Measurements from ENCODE around the gene KASH5.
"Not testable (repeated sequence)": the region's sequence is repeated elsewhere in the genome, so short reads cannot be mapped to it uniquely, and the experiment has no call there.

Gene KASH5

DNA sequence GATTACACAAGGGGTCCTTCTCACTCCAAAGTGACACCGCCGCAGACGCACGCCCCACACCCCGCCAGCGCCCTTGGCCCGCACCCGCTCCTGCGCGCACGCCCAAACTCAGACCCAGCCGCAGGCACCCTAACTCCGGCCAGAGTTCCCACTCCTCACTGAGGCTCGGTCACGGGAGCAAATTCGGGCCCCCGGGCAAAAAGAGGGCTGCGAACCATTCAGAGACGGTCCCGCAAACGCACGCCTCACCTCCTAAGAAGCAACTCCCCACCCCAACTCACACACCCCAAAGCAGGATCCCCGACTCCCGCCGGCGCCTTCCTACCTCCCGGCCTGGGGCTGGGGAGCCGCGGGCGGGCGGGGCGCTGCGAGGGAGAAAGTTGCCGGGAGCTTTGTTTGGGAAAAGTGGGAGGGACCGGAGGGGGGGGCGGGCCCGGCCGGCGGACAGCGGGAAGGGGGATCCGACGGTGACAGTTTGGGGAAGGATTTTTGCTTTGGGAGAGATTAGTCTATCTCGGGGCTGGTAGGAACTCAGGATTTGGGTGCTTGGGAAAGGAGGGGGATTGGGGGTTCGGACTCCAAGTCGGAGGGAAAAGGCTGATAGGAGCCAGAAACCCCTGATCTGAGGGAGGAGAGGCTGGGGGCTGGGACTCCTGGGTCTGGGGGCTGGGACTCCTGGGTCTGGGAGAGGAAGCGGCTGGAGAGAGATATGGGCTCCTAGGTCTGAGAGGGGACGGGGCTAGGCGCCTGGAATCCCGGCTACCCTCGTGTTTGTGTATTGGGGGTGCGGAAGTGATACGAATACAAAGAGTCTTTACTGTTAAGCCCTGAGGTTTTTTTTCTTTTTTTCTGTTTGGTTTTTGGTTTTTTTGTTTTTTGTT, 25.8 kb upstream of the KASH5 start, which contains the start of gene TEAD2:
Gene TEAD2, minus strand, starts transcription at position 369 of the 881 bp plus-strand sequence. CDS start 2,341 bp downstream, outside the sequence.
- peak; percentile 36 for DNase-seq (ENCODE audit: low spot score)

DNA sequence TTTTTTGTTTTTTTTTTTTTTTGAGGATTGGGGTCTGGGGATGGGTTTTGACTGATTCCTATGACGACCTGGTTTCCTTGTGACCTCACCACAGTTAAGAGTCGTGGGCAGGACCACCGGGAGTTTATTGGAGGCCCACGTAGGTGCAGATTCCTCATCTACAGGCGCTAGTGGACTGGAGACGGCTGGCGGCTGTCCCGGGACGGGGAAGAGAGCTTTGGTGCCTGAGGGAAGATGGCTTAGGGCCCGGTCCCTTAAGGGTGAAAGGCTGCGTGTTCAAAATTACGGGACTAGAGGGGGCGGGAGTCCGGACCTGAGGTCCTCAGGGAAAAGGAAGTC, 25.2 kb upstream of the KASH5 start:
- no peak for DNase-seq (ENCODE audit: low spot score)

DNA sequence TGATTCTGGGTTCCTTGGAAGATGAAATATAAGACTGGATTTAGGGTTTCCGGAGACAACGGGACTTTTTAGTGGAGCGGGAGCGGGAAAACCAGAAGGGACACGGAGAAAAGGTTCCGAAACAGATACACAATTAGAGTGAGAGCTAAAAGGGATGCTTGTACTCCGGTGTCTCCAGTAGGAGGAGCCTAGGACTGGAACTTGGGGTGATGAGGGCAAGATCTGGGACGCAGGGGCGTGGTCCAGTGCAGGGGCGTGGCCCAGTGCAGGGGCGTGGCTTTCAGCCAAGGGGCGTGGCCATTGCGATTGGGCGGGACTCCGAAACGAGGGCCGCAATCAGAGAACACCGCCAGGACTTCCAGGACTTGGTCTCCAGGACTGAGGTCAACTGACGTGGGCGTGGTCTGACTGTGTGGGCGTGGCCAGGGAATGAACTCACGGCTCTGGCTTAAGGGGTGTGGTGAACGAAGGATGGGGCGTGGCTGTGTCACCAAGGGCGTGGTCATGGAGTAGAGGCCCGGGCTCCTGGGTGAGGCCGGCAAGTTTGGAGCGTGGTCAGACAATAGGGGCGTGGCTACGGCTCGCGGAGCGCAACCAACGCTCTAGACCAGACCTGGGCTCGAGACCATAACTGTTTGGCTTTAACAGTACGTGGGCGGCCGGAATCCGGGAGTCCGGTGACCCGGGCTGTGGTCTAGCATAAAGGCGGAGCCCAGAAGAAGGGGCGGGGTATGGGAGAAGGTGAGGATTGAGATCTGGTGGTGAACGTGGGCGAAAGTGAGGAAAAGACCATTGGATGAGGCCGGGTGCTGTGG, 24.6 kb upstream of the KASH5 start, which contains the start of gene DKKL1:
Gene DKKL1, plus strand, starts transcription at position 610 of the 815 bp plus-strand sequence. Its CDS starts 122 bp downstream, at position 732.
- peak; percentile 98 for DNase-seq (ENCODE audit: low spot score)

DNA sequence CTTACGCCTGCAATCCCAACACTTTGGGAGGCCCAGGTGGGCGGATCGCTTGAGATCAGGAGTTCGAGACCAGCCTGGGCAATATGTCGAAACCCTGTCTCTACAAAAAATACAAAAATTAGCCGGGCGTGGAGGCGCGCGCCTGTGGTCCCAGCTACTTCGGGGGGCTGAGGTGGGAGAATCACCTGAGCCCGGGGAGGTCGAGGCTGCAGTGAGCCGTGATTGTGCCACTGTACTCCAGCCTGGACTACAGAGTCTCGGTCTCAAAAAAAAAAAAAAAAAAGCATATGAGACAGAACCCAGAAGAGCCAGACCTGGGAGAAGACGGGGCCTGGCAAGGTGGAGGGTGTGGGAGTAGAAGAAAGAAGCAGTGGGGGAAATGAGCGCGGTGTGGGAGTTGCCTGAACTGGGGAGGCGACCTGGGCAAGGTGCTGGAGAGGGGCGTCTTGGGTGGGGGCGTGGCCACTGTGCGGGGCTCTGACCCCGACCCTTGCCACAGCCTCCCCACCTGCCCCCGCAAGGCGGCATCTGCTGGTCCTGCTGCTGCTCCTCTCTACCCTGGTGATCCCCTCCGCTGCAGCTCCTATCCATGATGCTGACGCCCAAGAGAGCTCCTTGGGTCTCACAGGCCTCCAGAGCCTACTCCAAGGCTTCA, 23.8 kb upstream of the KASH5 start:
- no peak for DNase-seq (ENCODE audit: low spot score)

DNA sequence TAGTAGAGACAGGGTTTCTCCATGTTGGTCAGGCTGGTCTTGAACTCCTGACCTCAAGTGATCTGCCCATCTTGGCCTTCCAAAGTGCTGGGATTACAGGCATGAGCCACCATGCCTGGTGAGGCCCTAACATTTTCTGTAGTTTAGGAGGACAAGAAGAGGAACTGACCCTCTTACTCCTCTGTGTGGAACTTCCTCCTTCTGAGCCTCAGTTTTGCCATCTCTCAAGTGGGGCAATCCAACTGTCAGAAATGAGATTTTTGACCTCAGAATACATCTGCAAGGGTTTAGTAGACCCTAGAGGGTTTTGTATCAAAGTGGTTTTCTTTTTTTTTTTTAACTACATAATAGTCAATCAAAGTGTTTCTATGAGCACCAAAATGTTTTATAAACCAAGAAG, 21.9 kb upstream of the KASH5 start:
- DNase-seq (ENCODE audit: low spot score): peak; percentile 43

DNA sequence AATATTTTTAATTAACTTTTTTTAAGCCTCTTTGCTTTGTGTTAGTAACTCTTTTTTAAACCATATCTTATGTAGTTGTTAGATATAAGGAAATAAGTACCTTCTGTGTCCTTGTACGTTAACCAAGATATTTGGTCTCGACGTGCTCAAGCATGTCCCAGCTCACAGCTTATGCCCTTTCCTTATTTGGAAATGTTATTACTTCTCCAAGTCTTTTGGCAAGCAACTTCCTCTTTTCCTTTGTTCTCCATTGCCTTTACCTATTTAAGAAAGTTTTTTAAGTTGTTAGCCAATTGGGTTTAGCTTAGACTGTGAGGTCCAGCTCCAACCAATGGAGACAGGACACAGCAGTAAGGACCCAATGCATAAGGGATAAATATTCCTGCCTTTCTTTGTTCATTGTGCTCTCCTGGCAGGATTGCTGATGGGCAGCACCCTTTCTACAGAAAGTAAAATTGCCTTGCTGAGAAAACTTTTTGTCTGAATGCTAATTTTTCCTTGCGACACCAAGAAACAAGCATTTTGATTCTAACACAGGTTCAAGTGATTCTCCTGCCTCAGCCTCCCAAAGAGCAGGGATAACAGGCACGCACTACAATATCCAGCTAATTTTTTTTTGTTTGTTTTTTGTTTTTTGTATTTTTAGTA, 19.2 kb upstream of the KASH5 start:
- no peak for DNase-seq (ENCODE audit: low spot score)

DNA sequence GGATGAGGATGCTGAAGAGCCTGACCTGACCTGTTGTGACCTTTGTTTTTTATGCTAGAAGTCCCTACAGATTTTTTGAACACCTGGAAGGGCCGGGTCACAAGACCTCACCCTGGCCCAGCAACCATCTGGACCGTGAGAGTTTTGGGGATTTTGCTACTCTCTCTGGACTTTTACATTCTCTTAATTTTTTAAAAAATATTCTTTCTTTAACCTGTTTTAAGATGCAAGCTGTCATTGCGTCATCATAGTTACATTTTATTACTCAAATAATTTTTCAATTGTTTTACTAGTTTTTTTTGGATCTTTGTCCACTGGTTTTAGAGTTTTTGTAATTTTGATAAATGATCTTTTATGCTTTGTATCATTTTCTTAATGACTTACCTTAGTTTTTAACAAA, 16.9 kb upstream of the KASH5 start:
- no peak for DNase-seq (ENCODE audit: low spot score)

DNA sequence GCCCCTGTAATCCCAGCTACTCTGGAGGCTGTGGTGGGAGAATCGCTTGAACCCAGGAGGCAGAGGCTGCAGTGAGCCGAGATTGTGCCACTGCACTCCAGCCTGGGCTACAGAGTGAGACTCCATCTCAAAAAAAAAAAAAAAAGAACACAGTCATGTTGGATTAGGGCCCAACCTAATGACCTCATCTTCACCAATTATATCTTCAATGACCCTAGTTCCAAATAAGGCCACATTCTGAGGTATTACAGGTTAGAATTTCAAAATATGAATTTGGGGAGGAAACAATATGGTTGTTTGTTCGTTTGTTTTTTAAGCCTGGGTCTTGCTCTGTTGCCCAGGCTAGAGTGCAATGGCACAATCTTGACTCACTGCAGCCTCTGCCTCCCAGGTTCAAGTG, 14.9 kb upstream of the KASH5 start:
- DNase-seq (ENCODE audit: low spot score): not testable (repeated sequence)

DNA sequence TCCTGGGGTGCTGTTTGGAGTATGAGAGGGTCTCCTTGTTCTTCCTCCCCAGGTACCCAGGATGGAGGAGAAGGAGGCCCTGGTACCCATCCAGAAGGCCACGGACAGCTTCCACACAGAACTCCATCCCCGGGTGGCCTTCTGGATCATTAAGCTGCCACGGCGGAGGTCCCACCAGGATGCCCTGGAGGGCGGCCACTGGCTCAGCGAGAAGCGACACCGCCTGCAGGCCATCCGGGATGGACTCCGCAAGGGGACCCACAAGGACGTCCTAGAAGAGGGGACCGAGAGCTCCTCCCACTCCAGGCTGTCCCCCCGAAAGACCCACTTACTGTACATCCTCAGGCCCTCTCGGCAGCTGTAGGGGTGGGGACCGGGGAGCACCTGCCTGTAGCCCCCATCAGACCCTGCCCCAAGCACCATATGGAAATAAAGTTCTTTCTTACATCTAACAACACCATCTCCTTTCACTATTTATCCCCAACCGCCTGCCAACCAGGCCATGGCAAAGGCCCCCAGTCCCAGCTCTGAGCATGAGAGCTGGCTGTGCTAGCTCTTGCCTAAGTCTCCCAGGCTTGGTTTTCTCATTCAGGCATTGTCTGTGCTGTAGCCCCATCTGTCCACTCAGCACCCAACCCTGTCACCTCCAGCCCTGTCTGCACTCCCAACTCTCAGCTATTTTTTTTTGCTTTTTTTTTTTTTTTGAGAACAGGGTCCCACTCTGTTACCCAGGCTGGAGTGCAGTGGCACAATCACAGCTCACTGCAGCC, 13.2 kb upstream of the KASH5 start:
- DNase-seq (ENCODE audit: low spot score): no peak

DNA sequence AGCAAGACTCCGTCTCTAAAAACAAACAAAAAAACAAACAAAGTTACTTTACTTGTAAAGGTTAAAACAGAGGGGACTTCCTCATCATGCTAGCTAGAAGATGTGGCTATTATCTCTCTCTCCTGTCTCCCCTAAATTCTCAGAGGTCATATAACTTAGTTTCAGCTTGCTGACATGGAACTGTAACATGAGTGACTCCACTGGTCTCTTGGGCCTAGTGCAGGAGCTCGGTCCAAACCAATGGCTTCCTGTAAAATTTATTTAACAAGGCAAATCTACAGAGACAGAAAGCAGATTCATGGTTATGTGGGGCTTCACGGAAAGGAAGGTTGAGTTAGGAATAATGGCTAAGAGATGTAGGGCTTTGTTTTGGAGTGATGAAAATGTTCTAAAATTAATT, 9.5 kb upstream of the KASH5 start:
- DNase-seq (ENCODE audit: low spot score): no peak

DNA sequence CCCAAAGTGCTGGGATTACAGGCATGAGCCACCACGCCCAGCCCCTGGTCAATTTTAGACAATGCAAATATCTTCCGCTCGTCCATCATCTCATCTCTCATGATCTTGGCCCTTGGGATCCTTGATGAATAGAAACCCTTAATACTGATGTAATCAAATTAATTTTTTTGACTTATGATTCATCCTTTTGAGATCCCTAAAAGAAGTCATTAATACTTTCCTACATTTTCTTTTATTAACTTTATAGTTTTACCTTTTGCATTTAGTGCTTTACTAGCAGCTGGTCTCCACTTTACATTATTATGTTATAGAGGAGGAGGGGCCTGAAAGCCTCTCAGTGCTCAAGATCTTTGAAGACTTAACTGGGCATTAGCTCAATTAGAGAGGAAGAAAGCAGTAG, 7.7 kb upstream of the KASH5 start:
- no peak for DNase-seq (ENCODE audit: low spot score)

DNA sequence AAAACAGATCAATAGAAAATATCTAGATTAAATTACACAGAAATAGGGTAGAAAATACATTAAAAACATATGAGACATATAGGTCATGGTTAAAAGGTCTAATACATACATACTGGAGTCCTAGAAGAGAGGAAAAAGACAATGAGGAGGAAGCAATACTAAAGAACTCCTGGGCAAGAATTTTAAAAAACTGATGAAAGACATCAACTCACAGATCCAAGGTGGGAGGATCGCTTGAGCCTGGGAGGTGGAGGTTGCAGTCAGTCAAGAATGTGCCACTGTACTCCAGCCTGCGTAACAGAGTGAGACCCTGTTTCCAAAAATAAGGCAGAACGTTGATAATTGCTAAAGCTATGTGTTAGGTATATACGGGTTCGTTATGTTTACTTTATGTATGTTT, 5.4 kb upstream of the KASH5 start:
- DNase-seq (ENCODE audit: low spot score): no peak

DNA sequence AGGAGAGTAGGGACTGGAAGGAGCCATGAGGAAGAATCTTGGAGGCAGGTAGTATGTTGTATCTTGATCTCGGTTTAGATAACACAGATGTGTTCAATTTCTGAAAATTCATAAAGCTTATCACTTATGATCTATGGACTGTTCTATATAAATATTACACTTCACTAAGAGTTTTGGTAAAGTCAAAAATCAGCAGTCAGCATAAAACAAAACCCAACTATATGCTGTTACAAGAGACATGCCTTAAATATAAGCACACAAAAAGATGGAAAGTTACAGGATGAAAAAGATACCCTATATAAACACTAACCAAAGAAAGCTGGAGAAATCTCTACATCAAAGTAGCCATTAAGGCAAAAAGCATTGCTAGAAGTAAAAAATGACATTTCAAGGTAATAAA, 4.5 kb upstream of the KASH5 start:
- DNase-seq (ENCODE audit: low spot score): no peak

DNA sequence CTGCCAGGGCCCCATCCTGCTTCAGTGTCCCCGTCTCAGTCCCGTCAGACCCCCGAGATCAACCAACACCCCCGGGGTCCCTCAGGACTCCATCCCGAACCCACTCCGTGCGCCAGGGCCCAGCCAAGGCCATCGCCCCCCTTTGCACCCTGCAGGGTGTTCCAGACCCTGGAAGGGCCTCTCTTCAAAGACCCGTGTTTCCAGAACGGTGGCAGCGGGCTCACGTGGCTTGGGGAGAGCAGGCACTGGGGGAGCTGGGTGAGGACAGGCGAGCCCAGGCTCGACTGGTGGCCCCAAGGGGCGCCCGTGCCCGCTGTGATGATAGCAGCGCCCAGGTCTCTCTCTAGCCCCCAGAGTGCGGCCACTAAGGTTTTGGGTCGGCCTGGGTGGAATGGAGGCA, 1.4 kb downstream of the KASH5 start:
- DNase-seq (ENCODE audit: low spot score): no peak

DNA sequence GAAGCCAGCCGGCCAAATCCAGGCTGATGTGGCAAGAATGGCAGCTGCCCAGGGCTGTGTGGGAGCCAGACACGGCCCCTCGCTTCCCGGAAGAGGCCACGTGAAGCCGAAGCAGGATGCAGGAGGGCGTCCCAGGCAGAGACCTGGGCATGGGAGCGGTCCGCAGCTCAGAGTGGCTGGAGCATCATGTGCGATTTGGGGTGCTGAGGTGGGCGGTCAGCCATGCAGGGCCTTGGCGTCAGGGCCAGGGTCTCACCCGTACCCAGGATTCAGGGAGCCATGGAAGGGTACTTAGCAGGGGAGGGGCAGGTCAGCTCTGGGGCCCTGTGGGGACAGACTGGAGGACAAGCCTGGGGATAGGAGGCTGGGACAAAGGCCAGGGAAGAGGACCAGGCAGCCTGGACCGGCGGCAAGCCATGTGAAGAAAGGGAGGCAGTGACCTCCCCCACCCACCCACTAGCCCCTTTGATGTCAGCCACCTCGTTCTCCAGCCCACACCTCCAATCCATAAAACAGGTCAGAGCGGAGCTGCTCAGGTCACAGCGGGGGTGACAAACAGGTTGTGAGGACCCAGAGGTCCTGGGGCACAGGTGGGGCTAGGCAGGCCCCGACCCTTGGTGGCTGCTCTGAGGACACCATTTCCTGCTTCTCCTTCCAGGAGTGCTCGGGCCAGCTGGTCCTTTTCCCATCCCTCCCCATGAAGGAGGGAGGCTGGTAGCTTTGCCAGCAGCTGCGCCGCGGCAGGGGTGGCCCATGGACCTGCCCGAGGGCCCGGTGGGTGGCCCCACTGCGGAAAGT, 2.3 kb downstream of the KASH5 start:
- DNase-seq (ENCODE audit: low spot score): no peak

DNA sequence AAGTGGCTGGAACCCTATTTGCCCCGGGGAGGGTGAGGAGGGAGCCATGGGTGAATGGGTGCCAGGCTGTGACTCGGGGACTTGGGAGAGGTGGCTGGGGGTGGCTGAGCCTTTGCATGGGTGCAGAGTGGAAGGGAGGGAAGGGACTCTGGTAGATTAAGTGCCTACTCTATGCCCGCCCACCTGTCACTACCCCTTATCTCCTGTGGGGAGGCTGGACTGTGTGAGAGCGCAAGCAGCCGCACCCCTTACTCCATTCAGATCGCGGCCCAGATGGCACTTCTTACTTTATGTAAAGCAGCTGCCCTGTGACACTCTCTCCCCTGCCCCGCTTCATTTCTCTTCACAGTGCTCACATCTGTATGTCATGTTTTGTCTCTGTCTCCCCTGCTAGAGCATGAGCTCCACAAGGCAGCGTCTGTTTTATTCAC, 2.9 kb downstream of the KASH5 start:
- DNase-seq (ENCODE audit: low spot score): peak; percentile 87

DNA sequence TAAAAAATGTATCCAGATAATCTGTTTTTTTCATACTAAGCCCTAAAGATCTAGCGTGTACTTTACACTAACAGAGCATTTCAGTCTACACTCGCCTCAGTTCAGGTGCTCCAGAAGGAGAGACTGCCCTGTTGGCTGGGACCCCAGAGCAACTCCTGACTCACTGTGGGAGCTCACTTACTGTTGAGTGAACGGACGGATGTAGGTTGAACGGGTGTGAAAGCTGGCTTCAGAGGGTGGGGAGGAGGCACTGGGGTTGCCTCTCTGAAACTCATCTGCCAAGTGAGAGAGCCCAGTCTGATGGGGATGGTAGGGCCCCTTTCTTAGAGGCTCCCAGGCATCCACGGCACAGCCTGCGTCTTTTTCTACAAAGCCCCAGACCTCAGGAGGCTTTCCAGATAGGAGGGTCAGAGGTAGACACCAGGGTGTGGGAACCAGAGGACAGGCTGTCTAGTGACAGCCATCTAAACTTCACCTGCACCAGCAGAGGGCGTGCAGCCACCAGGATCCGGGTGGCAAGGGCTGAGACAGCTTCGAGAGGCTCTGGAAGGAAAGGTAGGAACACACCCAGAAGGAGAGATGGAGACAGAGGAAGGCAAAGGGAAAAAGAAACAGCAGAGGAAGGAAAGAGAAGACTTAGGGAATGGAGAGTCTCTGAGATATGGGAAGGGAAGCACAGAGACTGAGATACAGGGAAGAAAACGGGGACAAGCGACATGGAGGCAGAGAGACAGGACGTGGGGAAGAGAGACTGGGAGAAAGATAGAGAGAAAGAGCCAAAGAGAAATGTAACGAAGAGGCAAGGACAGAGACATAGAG, 3.7 kb downstream of the KASH5 start:
- DNase-seq (ENCODE audit: low spot score): peak; percentile 88

DNA sequence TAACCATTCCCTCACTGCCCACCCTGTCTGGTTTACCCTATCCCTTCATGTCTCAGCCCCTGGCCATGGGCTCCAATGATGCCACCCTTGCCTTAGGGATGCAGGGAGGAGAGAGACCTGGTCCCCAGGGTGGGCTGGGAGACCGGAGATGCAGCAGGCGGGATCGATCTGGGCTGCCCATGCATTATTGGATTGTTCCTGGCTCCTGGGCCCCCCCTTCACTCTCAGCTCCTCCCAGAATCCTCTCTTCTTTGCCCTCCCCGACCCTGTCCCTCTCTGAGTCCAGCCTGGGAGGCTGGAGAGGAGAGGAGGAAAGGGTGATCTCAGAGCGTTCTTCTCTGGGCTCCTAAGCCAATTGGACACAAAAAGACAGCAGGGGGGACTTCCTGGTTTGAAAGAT, 5.8 kb downstream of the KASH5 start:
- DNase-seq (ENCODE audit: low spot score): no peak

DNA sequence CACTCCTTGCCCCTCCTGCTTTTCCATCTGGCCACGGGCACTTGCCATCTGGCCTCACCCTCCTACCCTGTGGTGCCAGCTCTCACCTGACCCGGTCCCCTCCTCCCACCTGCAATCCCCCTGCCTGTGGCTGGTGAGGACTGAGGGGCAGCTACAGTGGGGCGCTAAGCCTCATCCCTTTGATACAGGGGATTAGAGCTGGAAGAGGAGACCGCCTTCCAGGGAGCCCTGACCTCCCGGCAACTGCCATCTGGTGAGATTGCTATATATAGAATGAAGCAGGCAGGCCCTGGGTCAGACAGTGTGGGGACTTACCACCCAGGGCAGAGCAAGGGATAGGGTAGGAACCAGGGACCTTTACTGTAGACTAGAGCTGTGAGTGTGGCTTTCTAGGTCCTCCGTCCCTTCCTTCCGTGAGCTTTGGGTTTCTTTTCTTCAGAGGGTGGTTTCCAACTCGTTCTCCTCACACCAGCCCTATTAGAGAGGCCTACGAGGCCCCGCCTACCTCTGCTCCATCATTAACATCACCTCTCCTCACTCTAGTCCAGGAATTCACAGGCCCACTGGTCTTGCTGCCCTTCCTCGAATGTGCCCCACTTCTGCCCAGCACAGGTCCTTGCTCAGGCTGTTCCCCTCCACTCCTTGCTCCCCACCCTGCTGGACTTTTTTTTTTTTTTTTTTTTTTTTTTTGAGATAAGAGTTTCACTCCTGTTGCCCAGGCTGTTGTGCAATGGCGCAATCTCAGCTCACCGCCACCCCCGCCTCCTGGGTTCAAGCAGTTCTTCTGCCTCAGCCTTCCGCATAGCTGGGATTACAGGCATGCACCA, 7.7 kb downstream of the KASH5 start:
- no peak for DNase-seq (ENCODE audit: low spot score)
